B cell (primary cell): Measurements from ENCODE around the gene EMP1. TPM values are rescaled to one million over a fixed set of nuclear protein-coding genes. Genes with fewer than 3 reads are reported as not detected.

ENCODE experiments used
- ATAC-seq: fragments of 200-7000 bp; cut with Tn5 transposase; one replicate; pipeline ENCODE4 v1.10.0; 2021; ENCODE audit warnings: low read depth, mild to moderate bottlenecking, moderate number of reproducible peaks, moderate library complexity
- CTCF ChIA-PET: fragments of 350-600 bp; sonication (Branson Sonifier 250); formaldehyde crosslinking; loops from one replicate; lab custom pipeline; 2021; ENCODE audit warnings: antibody characterized with exemption, inconsistent platforms; lab: Charles Lee
- POLR2A ChIA-PET: fragments of 350-600 bp; sonication (Branson Sonifier 250); formaldehyde crosslinking; loops from one replicate; lab custom pipeline; 2021; ENCODE audit warnings: antibody characterized with exemption; lab: Charles Lee
- DNase-seq: peaks from one replicate; pipeline ENCODE4 v3.0.0; 2013
- H2AFZ ChIP-seq: 2 replicates; pipeline ENCODE4 v1.6.1; 2012; ENCODE audit warnings: mild to moderate bottlenecking, low read depth, low read length; ENCODE audit not compliant: insufficient read depth, poor library complexity, severe bottlenecking
- H3K27ac ChIP-seq, 2 donors: 1 replicate in 1 of 2; 2 replicates in 1 of 2; pipeline ENCODE4 v1.5.1; 2012 to 2013; ENCODE audit warnings: low read length in 2 of 2, mild to moderate bottlenecking in 2 of 2, moderate library complexity in 1 of 2
- H3K27me3 ChIP-seq, 4 experiments: fragments of 200-600 bp in 1 of 4; sonication (generic) in 1 of 4; replicated peaks in 1 of 4; 1 replicate in 2 of 4; 2 replicates in 2 of 4; pipeline versions ENCODE4 v1.6.1 to v1.7.0; 2013 to 2016; ENCODE audit warnings: low read length in 3 of 4, mild to moderate bottlenecking in 2 of 4, mixed read lengths in 1 of 4, moderate library complexity in 1 of 4; ENCODE audit not compliant: insufficient read depth in 4 of 4, control insufficient read depth in 3 of 4; ENCODE audit errors: control extremely low read depth in 1 of 4
- H3K36me3 ChIP-seq, 2 experiments: replicated peaks in 1 of 2; 1 replicate in 1 of 2; 2 replicates in 1 of 2; pipeline versions ENCODE4 v1.6.1 to v1.7.1; 2013; ENCODE audit warnings: low read length in 1 of 2; ENCODE audit not compliant: insufficient read depth in 2 of 2, control insufficient read depth in 1 of 2; ENCODE audit errors: control extremely low read depth in 1 of 2, extremely low read depth in 1 of 2
- H3K4me1 ChIP-seq, 2 donors: fragments of 200-600 bp in 1 of 2; sonication (generic) in 1 of 2; 1 replicate in 1 of 2; 2 replicates in 1 of 2; pipeline versions ENCODE4 v1.5.1 to v1.6.1; 2013 to 2017; ENCODE audit warnings: low read length in 2 of 2; ENCODE audit not compliant: control insufficient read depth in 2 of 2, insufficient read depth in 2 of 2
- H3K4me2 ChIP-seq: replicated peaks from 2 replicates; pipeline ENCODE3; 2012; ENCODE audit warnings: mild to moderate bottlenecking, low read depth, low read length; ENCODE audit not compliant: poor library complexity, severe bottlenecking
- H3K4me3 ChIP-seq, 5 experiments: fragments of 200-600 bp in 1 of 5; sonication (generic) in 1 of 5; 1 replicate in 3 of 5; 2 replicates in 2 of 5; pipeline versions ENCODE4 v1.5.1 to v1.7.0; 2011 to 2016; ENCODE audit warnings: low read length in 4 of 5, mild to moderate bottlenecking in 4 of 5, low read depth in 2 of 5, control low read depth in 1 of 5, moderate library complexity in 1 of 5; ENCODE audit not compliant: insufficient read depth in 1 of 5; ENCODE audit errors: control extremely low read depth in 1 of 5, extremely low read depth in 1 of 5
- H3K79me2 ChIP-seq: fragments of 200-600 bp; sonication (generic); one replicate; pipeline ENCODE4 v1.6.0; 2016; ENCODE audit warnings: low read length; ENCODE audit not compliant: control insufficient read depth, insufficient read depth
- H3K9ac ChIP-seq: fragments of 200-600 bp; sonication (generic); 2 replicates; pipeline ENCODE4 v1.6.1; 2017; ENCODE audit warnings: mild to moderate bottlenecking, low read length, moderate library complexity
- H3K9me3 ChIP-seq, 3 donors: one replicate each; pipeline versions ENCODE4 v1.6.1 to v1.7.1; 2013; ENCODE audit warnings: low read length in 2 of 3; ENCODE audit not compliant: control insufficient read depth in 2 of 3, insufficient read depth in 1 of 3; ENCODE audit errors: control extremely low read depth in 1 of 3
- H4K20me1 ChIP-seq: 2 replicates; pipeline ENCODE4 v1.6.0; 2012; ENCODE audit warnings: mild to moderate bottlenecking, low read length; ENCODE audit not compliant: insufficient read depth, control insufficient read depth, poor library complexity, severe bottlenecking
- H3K27ac Mint-ChIP-seq: one replicate; pipeline ENCODE4 v1.8.0; 2021; ENCODE audit warnings: mixed read lengths
- H3K27me3 Mint-ChIP-seq: one replicate; pipeline ENCODE4 v1.8.0; 2021; ENCODE audit warnings: mixed read lengths
- H3K4me1 Mint-ChIP-seq: one replicate; pipeline ENCODE4 v1.8.0; 2021; ENCODE audit warnings: mixed read lengths
- H3K4me3 Mint-ChIP-seq: one replicate; pipeline ENCODE4 v1.8.0; 2021; ENCODE audit warnings: mixed read lengths
- H3K9me3 Mint-ChIP-seq: one replicate; pipeline ENCODE4 v1.8.0; 2022; ENCODE audit warnings: mixed read lengths; ENCODE audit not compliant: insufficient read depth
- EZH2 ChIP-seq: IDR thresholded peaks from 2 replicates; pipeline ENCODE4 v1.6.1; 2012; ENCODE audit warnings: borderline replicate concordance, low read depth, mild to moderate bottlenecking, moderate library complexity, low read length; ENCODE audit not compliant: insufficient read depth, poor library complexity, severe bottlenecking
- WGBS: methylation state at CpG from one replicate; pipeline ENCODE4 v1.1.5; 2013; ENCODE audit warnings: missing lambda C conversion rate; ENCODE audit not compliant: insufficient coverage; 5-methylcytosine and 5-hydroxymethylcytosine counted together
- intact Hi-C: fragments of 100-400 bp; cut with micrococcal nuclease; formaldehyde crosslinking; loops from one replicate; pipeline ENCODE4 v1.10.0; 2022
- polyA plus RNA-seq: library from polyadenylated mRNA; depleted of rRNA; stranded (reverse); fragments of >200 nt; gene quantifications from 2 replicates; pipeline ENCODE4 v1.2.3, GENCODE V29; 2012
- total RNA-seq, 2 donors: library from RNA; stranded (reverse); fragments of 120-200 nt in 1 of 2; gene quantifications; 1 replicate in 1 of 2; 2 replicates in 1 of 2; pipeline versions ENCODE4 v1.2.3 to v1.2.4, GENCODE V29; 2013 to 2022
- TF ChIP-seq, protein P1 (sequence below): fragments of 200-600 bp; IDR thresholded peaks from one replicate; pipeline ENCODE4 v1.8.0; 2022; ENCODE audit warnings: antibody characterized with exemption, mild to moderate bottlenecking

The EMP1 gene
- total and polyA plus RNA-seq, 2 donors (not counting 1 experiment from before 2014, with no cell fraction given): 0.07 to 0.64 TPM

- no peak overlapping the region for H3K4me2 ChIP-seq
- H2AFZ ChIP-seq: no peak overlapping the region
- Mint-ChIP-seq H3K4me1 (no peaks in the 10 kb centered on the region), H3K27ac (no peak overlapping the region), H3K27me3 (peaks cover 50% of the 10 kb centered on the region), H3K9me3 (no peaks in the 10 kb centered on the region), H3K4me3 (no peak overlapping the region)
- H3K36me3 ChIP-seq: no peaks in the 10 kb centered on the region
- H3K9ac ChIP-seq: no peak overlapping the region
- ATAC-seq (no peak), DNase-seq (no peak)
- intact Hi-C loops: no loop called here
- peaks cover 0 to 4% (median 0%) of the 10 kb centered on the region in 3 donors for H3K9me3 ChIP-seq
- H4K20me1 ChIP-seq: no peaks in the 10 kb centered on the region
- H3K27me3 ChIP-seq: no peaks in the 10 kb centered on the region
- 86% methylated on average over 2 of the region's 5 CpGs for WGBS
- POLR2A ChIA-PET: no interaction called here
- no peaks in the 10 kb centered on the region for H3K4me1 ChIP-seq
- no peak overlapping the region for H3K27ac ChIP-seq
- CTCF ChIA-PET: interaction anchor here (6.3 kb wide), 1 partner anchor 12 kb away, joined by 29 read pairs; no protein-coding TSS in a partner anchor
- no peaks in the 10 kb centered on the region for H3K79me2 ChIP-seq
- no peak for TF ChIP-seq EZH2
- TF ChIP-seq, protein P1, sequence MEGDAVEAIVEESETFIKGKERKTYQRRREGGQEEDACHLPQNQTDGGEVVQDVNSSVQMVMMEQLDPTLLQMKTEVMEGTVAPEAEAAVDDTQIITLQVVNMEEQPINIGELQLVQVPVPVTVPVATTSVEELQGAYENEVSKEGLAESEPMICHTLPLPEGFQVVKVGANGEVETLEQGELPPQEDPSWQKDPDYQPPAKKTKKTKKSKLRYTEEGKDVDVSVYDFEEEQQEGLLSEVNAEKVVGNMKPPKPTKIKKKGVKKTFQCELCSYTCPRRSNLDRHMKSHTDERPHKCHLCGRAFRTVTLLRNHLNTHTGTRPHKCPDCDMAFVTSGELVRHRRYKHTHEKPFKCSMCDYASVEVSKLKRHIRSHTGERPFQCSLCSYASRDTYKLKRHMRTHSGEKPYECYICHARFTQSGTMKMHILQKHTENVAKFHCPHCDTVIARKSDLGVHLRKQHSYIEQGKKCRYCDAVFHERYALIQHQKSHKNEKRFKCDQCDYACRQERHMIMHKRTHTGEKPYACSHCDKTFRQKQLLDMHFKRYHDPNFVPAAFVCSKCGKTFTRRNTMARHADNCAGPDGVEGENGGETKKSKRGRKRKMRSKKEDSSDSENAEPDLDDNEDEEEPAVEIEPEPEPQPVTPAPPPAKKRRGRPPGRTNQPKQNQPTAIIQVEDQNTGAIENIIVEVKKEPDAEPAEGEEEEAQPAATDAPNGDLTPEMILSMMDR: no peak
- H3K4me3 ChIP-seq: no peak overlapping the region
Observed at GRCh38 chr12:13223179-13223804, 26.8 kb downstream of the EMP1 start.

DNA sequence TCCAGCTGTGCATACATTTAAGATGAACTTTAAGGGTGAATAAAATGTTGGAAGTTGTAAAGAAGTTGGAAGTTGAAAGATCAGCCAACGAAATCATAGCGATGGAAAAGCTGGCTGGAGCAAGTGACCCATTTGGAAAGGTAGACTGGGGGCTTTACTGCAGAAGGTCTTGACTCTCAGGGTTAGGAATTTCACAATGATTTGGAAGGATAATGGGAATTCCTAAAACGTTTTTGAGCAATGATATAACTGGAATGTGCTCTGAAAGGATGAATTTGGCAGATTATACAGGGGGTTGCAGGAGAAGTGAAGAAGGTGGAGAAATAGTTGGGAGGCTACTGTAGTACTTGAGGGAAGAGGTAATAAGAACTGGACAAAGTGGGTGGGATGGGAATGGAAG, 27.4 kb downstream of the EMP1 start:
- Histone ChIP-seq H3K9ac (no peak overlapping the region), H3K9me3 (peaks cover 0 to 4% (median 0%) of the 10 kb centered on the region in 3 donors), H3K36me3 (no peaks in the 10 kb centered on the region), H3K27ac (no peak overlapping the region), H3K79me2 (no peaks in the 10 kb centered on the region), H3K4me2 (no peak overlapping the region), H2AFZ (no peak overlapping the region), H3K27me3 (no peaks in the 10 kb centered on the region), H4K20me1 (no peaks in the 10 kb centered on the region), H3K4me3 (no peak overlapping the region), H3K4me1 (no peaks in the 10 kb centered on the region)
- POLR2A ChIA-PET: no interaction called here
- no peak for TF ChIP-seq EZH2
- TF ChIP-seq, protein P1: no peak
- no peaks in the 10 kb centered on the region for H3K9me3 Mint-ChIP-seq
- intact Hi-C loops: no loop called here
- no peaks in the 10 kb centered on the region for H3K4me1 Mint-ChIP-seq
- peaks cover 51% of the 10 kb centered on the region for H3K27me3 Mint-ChIP-seq
- WGBS: 82% methylated on average over 3 of the region's 3 CpGs
- CTCF ChIA-PET: interaction anchor here (6.3 kb wide), 1 partner anchor 13 kb away, joined by 29 read pairs; no protein-coding TSS in a partner anchor
- no peak overlapping the region for H3K27ac Mint-ChIP-seq
- H3K4me3 Mint-ChIP-seq: no peak overlapping the region
- DNase-seq (no peak), ATAC-seq (no peak)
